Small intestine (tissue), 7 donors: ENCODE data around the gene PRKAR1A. TPM values are rescaled to one million over a fixed set of nuclear protein-coding genes. Genes with fewer than 3 reads are reported as not detected.
"Not testable (repeated sequence)": the region's sequence is repeated elsewhere in the genome, so short reads cannot be mapped to it uniquely, and the experiment has no call there.

Experiments used
- DNase-seq, 2 donors: peaks; one replicate each; pipeline versions ENCODE4 v3.0.0 to v3.0.0-alpha.2; 2013
- FAIRE-seq: peaks from 2 replicates; lab custom pipeline; 2012; peaks lifted over from hg19 to GRCh38; lab: Jason Lieb, UNC
- H3K27ac ChIP-seq, 3 donors: one replicate each; pipeline ENCODE4 v1.5.1; 2013; ENCODE audit warnings: low read length in 2 of 3, mild to moderate bottlenecking in 2 of 3, control low read depth in 1 of 3, inconsistent platforms in 1 of 3, low read depth in 1 of 3, moderate library complexity in 1 of 3
- H3K27me3 ChIP-seq, 3 donors: one replicate each; pipeline ENCODE4 v1.6.1; 2013; ENCODE audit warnings: low read length in 3 of 3, inconsistent platforms in 1 of 3; ENCODE audit not compliant: control insufficient read depth in 3 of 3, insufficient read depth in 3 of 3
- H3K36me3 ChIP-seq, 3 donors: one replicate each; pipeline ENCODE4 v1.6.1; 2013; ENCODE audit warnings: low read length in 3 of 3, inconsistent platforms in 1 of 3, low read depth in 1 of 3, mild to moderate bottlenecking in 1 of 3, moderate library complexity in 1 of 3; ENCODE audit not compliant: control insufficient read depth in 3 of 3, insufficient read depth in 2 of 3
- H3K4me1 ChIP-seq, 3 donors: one replicate each; pipeline ENCODE4 v1.6.1; 2013; ENCODE audit warnings: low read length in 2 of 3, inconsistent platforms in 1 of 3, low read depth in 1 of 3, mild to moderate bottlenecking in 1 of 3, moderate library complexity in 1 of 3; ENCODE audit not compliant: control insufficient read depth in 3 of 3, insufficient read depth in 2 of 3
- H3K4me3 ChIP-seq, 3 donors: one replicate each; pipeline ENCODE4 v1.5.1; 2013; ENCODE audit warnings: low read length in 3 of 3, control low read depth in 1 of 3, inconsistent platforms in 1 of 3, low read depth in 1 of 3, mild to moderate bottlenecking in 1 of 3, moderate library complexity in 1 of 3
- H3K9me3 ChIP-seq, 2 donors: one replicate each; pipeline ENCODE4 v1.6.1; 2013; ENCODE audit warnings: low read depth in 1 of 2, low read length in 1 of 2; ENCODE audit not compliant: control insufficient read depth in 2 of 2, insufficient read depth in 1 of 2
- WGBS, 3 donors: extraction: QIAGEN DNeasy Blood & Tissue Kit; methylation state at CpG; one replicate each; pipeline ENCODE4 v1.1.7; 2013; 5-methylcytosine and 5-hydroxymethylcytosine counted together
- polyA plus RNA-seq, 4 donors: library from polyadenylated mRNA; stranded (reverse) in 3 of 4; unstranded in 1 of 4; fragments of 200-250 nt in 3 of 4; fragments of 120-200 nt in 1 of 4; gene quantifications; one replicate each; pipeline versions ENCODE4 v1.2.1 to v1.2.3, GENCODE V29; 2013
- donor health status: healthy with polysubstance abuse.
- donor health status: control.
- donor health status: control.
- donor health status: Bipolar disorder and iron deficiency.
- donor health status: healthy.

Gene PRKAR1A
- polyA plus RNA-seq, 4 donors = 22.4 to 124 (median 47.2) TPM

DNA sequence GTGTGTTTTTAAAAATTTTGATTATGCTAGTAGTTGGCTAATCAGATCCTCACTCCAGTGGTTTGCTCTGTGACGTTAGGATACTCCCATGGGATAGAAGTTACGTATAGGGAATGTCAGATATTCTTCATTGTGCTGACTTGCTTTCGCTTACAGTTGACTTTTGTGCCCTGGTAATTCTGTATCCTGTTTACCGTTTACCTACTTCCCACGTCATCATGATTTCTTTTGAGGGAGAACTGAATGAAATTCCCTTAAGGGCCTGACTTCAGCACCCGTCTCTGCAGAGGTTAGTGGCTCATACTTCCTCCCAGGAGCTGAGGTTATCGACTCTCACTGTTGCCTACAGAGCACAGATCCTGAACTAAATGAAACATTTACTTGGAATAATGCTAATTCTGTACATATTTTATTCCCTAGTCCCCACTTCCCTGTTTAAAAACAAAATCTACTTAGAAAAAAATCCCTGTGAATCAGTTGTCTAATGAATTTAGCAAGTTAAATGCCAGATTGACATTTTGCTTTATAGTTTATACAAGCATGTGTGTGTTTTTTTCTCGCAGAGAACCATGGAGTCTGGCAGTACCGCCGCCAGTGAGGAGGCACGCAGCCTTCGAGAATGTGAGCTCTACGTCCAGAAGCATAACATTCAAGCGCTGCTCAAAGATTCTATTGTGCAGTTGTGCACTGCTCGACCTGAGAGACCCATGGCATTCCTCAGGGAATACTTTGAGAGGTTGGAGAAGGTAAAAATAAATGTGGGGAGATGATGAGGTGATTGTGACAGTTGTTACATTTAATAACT, 2.8 kb downstream of the PRKAR1A start:
- Histone ChIP-seq H3K27ac (peak overlapping the region in 1 of 3 donors; percentile 2), H3K4me3 (no peak overlapping the region), H3K36me3 (peaks cover under 1 to 16% (median 6%) of the 10 kb centered on the region in 3 donors), H3K9me3 (peaks cover 0 to 3% of the 10 kb centered on the region in 2 donors), H3K4me1 (peaks cover 2 to 11% (median 3%) of the 10 kb centered on the region in 3 donors), H3K27me3 (no peaks in the 10 kb centered on the region)
- 57 to 81% (median 79%) methylated on average over 15 of the region's 15 CpGs for WGBS, 3 donors
- DNase-seq (no peak), FAIRE-seq (no peak)

DNA sequence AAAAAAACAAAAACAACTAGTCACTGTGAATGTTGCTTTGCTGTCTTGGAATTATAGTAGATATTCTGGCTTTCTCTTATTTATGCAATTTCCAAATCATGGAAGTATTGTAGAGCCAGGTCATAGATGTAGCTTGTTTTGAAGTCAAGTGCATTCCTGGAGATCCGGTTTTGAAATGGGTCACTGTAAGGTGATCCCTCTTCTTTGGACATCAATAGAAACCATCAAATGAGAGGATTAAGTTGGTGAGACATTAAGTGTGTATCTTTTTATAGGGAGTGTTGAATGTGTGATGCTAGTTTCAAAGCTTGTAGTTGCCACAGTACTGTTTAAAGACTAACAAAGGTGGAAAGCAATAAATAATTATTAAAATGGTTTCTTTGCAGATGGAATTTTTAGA, 4.5 kb downstream of the PRKAR1A start:
- Histone ChIP-seq H3K27me3 (no peaks in the 10 kb centered on the region), H3K36me3 (peaks cover 6 to 19% (median 6%) of the 10 kb centered on the region in 3 donors), H3K4me3 (no peak overlapping the region), H3K27ac (no peak overlapping the region), H3K9me3 (peaks cover 0 to 3% of the 10 kb centered on the region in 2 donors), H3K4me1 (peaks cover 2 to 6% (median 3%) of the 10 kb centered on the region in 3 donors)
- 93 to 97% (median 95%) methylated on average over 1 of the region's 1 CpG for WGBS, 3 donors
- FAIRE-seq (no peak), DNase-seq (no peak)

DNA sequence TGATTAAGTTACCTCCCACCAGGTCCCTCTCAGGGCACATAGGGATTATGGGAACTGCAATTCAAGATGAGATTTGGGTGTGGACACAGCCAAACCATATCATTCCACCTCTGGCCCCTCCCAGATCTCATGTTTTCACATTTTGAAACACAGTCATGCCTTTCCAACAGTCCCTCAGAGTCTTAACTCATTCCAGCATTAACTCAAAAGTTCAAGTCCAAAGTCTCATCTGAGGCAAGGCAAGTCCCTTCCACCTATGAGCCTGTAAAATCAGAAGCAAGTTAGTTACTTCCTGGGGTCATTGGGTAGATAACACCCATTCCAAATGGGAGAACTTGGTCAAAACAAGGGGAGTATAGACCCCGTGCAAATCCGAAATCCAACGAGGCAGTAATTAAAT, 5.4 kb downstream of the PRKAR1A start:
- WGBS, 3 donors = 94 to 98% (median 94%) methylated on average over 3 of the region's 3 CpGs
- not testable (repeated sequence) for H3K9me3 ChIP-seq, H3K27me3 ChIP-seq, FAIRE-seq, H3K4me1 ChIP-seq, H3K4me3 ChIP-seq
- H3K36me3 ChIP-seq = peaks cover 7 to 20% (median 8%) of the 10 kb centered on the region in 3 donors
- H3K27ac ChIP-seq = peak overlapping the region in 1 of 3 donors; percentile 25
- peak; percentile 33 to 37 for DNase-seq

DNA sequence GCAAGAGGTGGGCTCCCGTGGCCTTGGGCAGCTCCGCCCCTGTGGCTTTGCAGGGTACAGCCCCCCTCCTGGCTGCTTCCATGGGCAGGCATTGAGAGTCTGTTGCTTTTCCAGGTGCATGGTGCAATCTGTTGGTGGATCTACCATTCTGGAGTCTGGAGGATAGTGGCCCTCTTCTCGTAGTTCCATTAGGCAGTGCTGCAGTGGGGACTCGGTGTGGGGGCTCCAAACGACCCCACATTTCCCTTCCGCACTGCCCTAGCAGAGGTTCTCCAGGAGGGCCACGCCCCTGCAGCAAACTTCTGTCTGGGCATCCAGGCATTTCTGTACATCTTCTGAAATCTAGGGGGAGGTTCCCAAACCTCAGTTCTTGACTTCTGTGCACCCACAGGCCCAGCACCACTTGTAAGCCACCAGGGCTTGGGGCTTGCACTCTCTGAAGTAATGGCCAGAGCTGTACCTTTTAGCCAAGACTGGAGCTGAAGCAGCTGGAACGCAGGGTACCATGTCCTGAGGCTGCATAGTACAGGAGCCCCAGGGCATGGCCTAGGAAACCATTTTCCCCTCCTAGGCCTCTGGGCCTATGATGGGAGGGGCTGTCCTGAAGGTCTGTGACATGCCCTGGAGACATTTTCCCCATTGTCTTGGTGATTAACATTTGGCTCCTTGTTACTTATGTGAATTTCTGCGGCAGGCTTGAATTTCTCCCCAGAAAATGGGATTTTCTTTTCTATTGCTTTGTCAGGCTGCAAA, 6.0 kb downstream of the PRKAR1A start:
- Histone ChIP-seq H3K27ac (no peak overlapping the region), H3K4me1 (peaks cover 2 to 6% (median 3%) of the 10 kb centered on the region in 3 donors), H3K27me3 (no peaks in the 10 kb centered on the region), H3K4me3 (no peak overlapping the region), H3K36me3 (peaks cover 10 to 23% (median 11%) of the 10 kb centered on the region in 3 donors), H3K9me3 (peaks cover 0 to 3% of the 10 kb centered on the region in 2 donors)
- FAIRE-seq = no peak
- 96 to 98% (median 97%) methylated on average over 9 of the region's 9 CpGs for WGBS, 3 donors
- DNase-seq = no peak

DNA sequence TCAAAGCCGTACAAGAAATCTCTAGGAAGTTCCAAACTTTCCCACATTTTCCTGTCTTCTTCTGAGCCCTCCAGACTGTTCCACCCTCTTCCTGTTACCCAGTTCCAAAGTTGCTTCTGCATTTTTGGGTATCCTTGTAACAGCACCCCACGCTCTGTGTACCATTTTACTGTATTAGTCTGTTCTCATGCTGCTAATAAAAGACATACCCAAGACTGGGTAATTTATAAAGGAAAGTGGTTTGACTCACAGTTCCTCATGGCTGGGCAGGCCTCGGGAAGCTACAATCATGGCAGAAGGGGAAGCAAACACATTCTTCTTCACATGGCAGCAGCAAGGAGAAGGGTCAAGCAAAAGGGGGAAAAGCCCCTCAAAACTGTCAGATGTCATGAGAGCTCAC, 6.8 kb downstream of the PRKAR1A start:
- 86 to 96% (median 90%) methylated on average over 3 of the region's 3 CpGs for WGBS, 3 donors
- peaks cover 11 to 23% (median 13%) of the 10 kb centered on the region in 3 donors for H3K36me3 ChIP-seq
- H3K27ac ChIP-seq = not testable (repeated sequence)

DNA sequence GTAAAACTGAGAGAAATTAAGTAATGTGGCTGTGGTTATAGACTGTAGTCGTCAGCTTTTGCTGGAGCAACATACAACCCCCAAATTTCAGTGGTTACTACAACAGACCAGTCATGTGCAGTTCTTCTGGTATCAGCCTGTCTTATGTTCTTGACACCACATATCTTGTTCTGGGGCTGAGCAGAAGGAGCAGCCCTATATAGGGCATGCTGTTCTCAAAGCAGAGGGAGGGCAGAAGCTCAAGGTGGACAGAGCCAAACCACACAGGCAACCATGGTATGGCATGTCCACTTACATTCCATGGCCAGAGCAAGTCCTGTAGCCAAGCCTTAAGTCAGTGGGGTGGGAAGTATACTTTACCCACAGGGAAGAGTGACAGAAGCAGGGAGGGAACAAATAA, 7.7 kb downstream of the PRKAR1A start:
- peaks cover 12 to 23% (median 13%) of the 10 kb centered on the region in 3 donors for H3K36me3 ChIP-seq
- H3K4me3 ChIP-seq = no peak overlapping the region
- no peak overlapping the region for H3K27ac ChIP-seq
- no peak for FAIRE-seq
- DNase-seq = no peak
- 86 to 90% (median 88%) methylated on average over 1 of the region's 1 CpG for WGBS, 3 donors
- peaks cover 2 to 3% (median 2%) of the 10 kb centered on the region in 3 donors for H3K4me1 ChIP-seq
- H3K9me3 ChIP-seq = peaks cover 0 to 3% of the 10 kb centered on the region in 2 donors
- H3K27me3 ChIP-seq = no peaks in the 10 kb centered on the region

More for the DNA sequence above, 6.8 kb downstream of the PRKAR1A start:
- H3K27me3 ChIP-seq, H3K9me3 ChIP-seq, H3K4me3 ChIP-seq, DNase-seq, H3K4me1 ChIP-seq, FAIRE-seq: not testable (repeated sequence)

DNA sequence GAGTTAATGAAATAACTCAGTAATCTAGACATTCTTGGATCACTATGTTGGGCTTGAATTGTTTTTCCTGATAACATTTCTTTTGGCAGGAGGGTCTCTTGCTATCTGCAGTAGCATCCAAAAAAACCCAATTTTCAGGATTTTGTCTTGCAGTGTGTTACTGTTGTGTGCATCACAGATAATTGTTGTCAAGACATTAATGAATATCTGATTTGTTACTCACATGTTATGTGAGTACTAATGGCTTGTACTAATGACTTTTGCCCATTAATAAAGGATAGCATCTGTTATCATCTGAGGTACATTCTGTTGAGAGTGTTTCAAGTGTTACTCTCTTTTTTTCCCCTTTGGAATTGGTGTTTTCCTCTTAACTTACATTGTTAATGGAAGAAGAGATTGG, 10.0 kb downstream of the PRKAR1A start:
- H3K4me1 ChIP-seq = peaks cover 0 to 3% (median 0%) of the 10 kb centered on the region in 3 donors
- DNase-seq (no peak), FAIRE-seq (no peak)
- no peaks in the 10 kb centered on the region for H3K27me3 ChIP-seq
- peaks cover 0 to 3% of the 10 kb centered on the region in 2 donors for H3K9me3 ChIP-seq
- H3K27ac ChIP-seq = no peak overlapping the region
- peaks cover 13 to 21% (median 18%) of the 10 kb centered on the region in 3 donors for H3K36me3 ChIP-seq
- no peak overlapping the region for H3K4me3 ChIP-seq

DNA sequence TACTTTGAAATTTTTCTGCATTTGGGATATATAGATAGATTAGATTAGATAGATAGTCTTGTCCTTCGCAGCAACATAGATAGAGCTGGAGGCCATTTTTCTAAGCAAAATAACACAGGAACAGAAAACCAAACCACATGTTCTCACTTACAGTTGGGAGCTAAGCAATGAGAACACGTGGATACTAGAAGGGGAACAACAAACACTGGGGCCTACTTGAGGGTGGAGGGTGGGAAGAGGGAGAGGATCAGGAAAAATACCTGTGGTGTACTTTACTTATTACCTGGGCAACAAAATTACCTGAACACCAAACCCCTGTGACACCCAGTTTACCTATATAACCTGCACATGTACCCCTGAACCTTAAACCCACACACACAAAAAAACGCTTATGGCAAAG, 14.3 kb downstream of the PRKAR1A start:
- Histone ChIP-seq H3K4me1 (no peaks in the 10 kb centered on the region), H3K9me3 (no peaks in the 10 kb centered on the region), H3K27ac (peak overlapping the region in 1 of 3 donors; percentile 4), H3K36me3 (peaks cover 12 to 33% (median 18%) of the 10 kb centered on the region in 3 donors), H3K4me3 (no peak overlapping the region), H3K27me3 (no peaks in the 10 kb centered on the region)
- FAIRE-seq (no peak), DNase-seq (no peak)
- 57 to 71% (median 62%) methylated on average over 3 of the region's 3 CpGs for WGBS, 3 donors
